SJCRH30 (cell line): Measurements from ENCODE around the gene CABP4. TPM values are rescaled to one million over a fixed set of nuclear protein-coding genes. Genes with fewer than 3 reads are reported as not detected.
A peak's percentile ranks its signal among the peaks of the same experiment; 100 is the strongest.

Experiments used
- DNase-seq, 2 experiments: peaks; one replicate each; pipeline ENCODE4 v3.0.0-alpha.2; 2015 to 2020
- H3K27ac ChIP-seq: fragments of 250-450 bp; sonication (Bioruptor Pico); 2 replicates; pipeline ENCODE4 v1.5.1; 2020; ENCODE audit warnings: mild to moderate bottlenecking, moderate library complexity
- H3K27me3 ChIP-seq: fragments of 250-450 bp; sonication (Bioruptor Pico); 2 replicates; pipeline ENCODE4 v1.5.1; 2020; ENCODE audit warnings: mild to moderate bottlenecking, moderate library complexity
- H3K36me3 ChIP-seq: fragments of 250-450 bp; sonication (Bioruptor Pico); 2 replicates; pipeline ENCODE4 v1.5.1; 2020; ENCODE audit warnings: mild to moderate bottlenecking, moderate library complexity
- H3K4me1 ChIP-seq: fragments of 250-450 bp; sonication (Bioruptor Pico); 2 replicates; pipeline ENCODE4 v1.5.1; 2020; ENCODE audit warnings: mild to moderate bottlenecking, moderate library complexity
- H3K4me3 ChIP-seq: fragments of 250-450 bp; sonication (Bioruptor Pico); 2 replicates; pipeline ENCODE4 v1.5.1; 2020; ENCODE audit warnings: mild to moderate bottlenecking, moderate library complexity
- H3K9me3 ChIP-seq: fragments of 250-450 bp; sonication (Bioruptor Pico); replicated peaks from 2 replicates; pipeline ENCODE4 v1.5.1; 2020; ENCODE audit warnings: mild to moderate bottlenecking, moderate library complexity
- total RNA-seq: library from RNA; depleted of rRNA; stranded (reverse); fragments of >200 nt; shearing (Covaris generic); gene quantifications from 2 replicates; pipeline ENCODE4 v1.2.3, GENCODE V29; 2014

CABP4 gene
- total RNA-seq, 1 experiment from 2014 or later = 1.2 TPM

DNA sequence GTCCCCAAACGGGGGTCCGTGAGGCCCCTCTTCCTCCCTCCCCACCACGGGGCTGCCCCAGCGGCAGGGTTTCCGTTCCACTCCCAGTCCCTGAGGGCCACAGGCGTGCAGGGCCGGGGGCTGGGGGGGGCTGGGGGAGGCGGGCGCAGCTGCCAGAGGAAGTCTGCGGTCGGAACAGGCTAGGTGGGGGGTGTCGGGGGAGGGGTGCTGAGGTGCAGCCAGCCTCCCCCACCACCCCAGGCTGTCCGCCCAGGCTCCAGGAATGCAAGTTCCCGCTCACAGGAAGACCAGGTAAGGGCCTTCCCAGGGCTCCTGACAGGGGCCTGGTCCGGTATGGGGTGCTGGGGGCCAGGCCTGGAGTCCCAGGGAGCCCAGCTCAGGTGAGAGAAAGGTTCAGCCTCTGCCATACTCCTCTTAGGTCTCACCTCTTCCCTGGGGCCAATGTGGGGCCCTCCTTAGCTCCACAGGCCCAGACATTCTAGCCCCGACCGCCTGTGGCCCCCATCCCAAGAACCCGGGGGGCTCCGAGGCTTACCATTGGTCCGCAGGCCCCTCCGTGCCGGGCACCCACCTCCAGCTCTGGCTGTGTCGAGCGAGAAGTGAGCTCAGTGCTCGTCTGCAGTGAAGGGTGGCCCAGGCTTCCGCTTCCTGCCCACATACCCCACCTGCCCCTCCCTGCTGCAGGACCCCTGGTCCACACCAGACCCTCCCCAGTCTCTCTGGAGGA, 17.9 kb upstream of the CABP4 start, which contains the start of gene PTPRCAP:
TSS of gene PTPRCAP (minus strand) at position 601 of the 727 bp plus-strand sequence. CDS start at position 538, 63 bp downstream.
- 0 out of 2 replicates have a peak, but pooled peaks cover 5% of the 10 kb centered on the region for H3K36me3 ChIP-seq
- H3K4me1 ChIP-seq = peaks cover 8% of the 10 kb centered on the region; the same call in 1 of the 2 replicates
- H3K27me3 ChIP-seq = no peaks in the 10 kb centered on the region
- H3K27ac ChIP-seq = no peak within 1 kb of the TSS
- DNase-seq = no peak
- no peak within 1 kb of the TSS for H3K4me3 ChIP-seq
- H3K9me3 ChIP-seq = no peaks in the 10 kb centered on the region

- Histone ChIP-seq H3K27me3 (no peaks in the 10 kb centered on the region), H3K9me3 (no peaks in the 10 kb centered on the region), H3K27ac (no peak overlapping the region), H3K4me1 (peaks cover 8% of the 10 kb centered on the region; the same call in 1 of the 2 replicates), H3K4me3 (no peak overlapping the region), H3K36me3 (0 out of 2 replicates have a peak, but pooled peaks cover 5% of the 10 kb centered on the region)
- no peak for DNase-seq
These were observed 17.4 kb upstream of the CABP4 start for GRCh38 chr11:67437809-67438157.

GRCh38 chr11:67438158-67438902, 16.8 kb upstream of the CABP4 start:
- Histone ChIP-seq H3K9me3 (no peaks in the 10 kb centered on the region), H3K27me3 (no peaks in the 10 kb centered on the region), H3K4me1 (peaks cover 8% of the 10 kb centered on the region; the same call in 1 of the 2 replicates), H3K4me3 (no peak overlapping the region), H3K36me3 (0 out of 2 replicates have a peak, but pooled peaks cover 5% of the 10 kb centered on the region), H3K27ac (no peak overlapping the region)
- no peak for DNase-seq

GRCh38 chr11:67439321-67440228, 15.6 kb upstream of the CABP4 start:
- Histone ChIP-seq H3K4me1 (peaks cover 12% of the 10 kb centered on the region), H3K9me3 (no peaks in the 10 kb centered on the region), H3K36me3 (0 out of 2 replicates have a peak, but pooled peaks cover 3% of the 10 kb centered on the region), H3K27ac (no peak overlapping the region), H3K27me3 (no peaks in the 10 kb centered on the region), H3K4me3 (no peak overlapping the region)
- DNase-seq = no peak

- Histone ChIP-seq H3K4me1 (peaks cover 14% of the 10 kb centered on the region), H3K27me3 (no peaks in the 10 kb centered on the region), H3K36me3 (no peaks in the 10 kb centered on the region), H3K9me3 (no peaks in the 10 kb centered on the region), H3K4me3 (no peak overlapping the region), H3K27ac (no peak overlapping the region)
- no peak for DNase-seq
These were observed 14.7 kb upstream of the CABP4 start for GRCh38 chr11:67440229-67441097.

- H3K4me1 ChIP-seq = peaks cover 9% of the 10 kb centered on the region
- no peak for DNase-seq
These were observed 14.0 kb upstream of the CABP4 start for GRCh38 chr11:67441098-67441563.

DNA sequence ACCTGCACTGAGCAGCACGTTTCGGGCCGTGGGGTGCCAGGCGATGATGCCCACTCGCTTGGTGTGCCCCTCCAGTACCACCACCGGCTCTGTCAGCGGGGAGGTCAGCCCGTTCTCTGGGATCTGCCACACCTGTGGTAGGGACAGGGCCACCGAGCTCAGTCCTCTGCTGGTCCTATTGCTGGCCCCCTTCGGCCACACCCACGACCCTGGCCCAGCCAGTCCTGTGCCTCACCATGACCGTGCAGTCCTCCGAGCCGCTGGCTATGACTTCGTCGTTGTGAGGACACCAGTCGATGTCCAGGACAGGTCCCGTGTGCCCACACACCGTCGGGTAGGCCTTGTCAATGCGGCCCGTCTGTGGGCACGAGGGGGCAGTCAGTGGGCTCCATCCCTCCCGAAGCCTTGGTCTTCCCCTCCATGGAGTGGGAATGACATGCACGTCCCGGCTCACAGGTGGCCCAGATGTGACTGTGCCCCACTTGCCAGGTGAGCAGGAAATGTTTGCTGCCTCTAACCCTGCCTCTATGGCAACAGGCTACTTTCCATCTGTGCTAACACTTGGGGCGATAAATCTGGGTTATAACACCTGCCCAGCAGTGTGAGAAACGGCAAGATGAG, 13.3 kb upstream of the CABP4 start:
- Histone ChIP-seq H3K27me3 (no peaks in the 10 kb centered on the region), H3K36me3 (no peaks in the 10 kb centered on the region), H3K4me1 (peaks cover 6% of the 10 kb centered on the region), H3K27ac (no peak overlapping the region), H3K4me3 (no peak overlapping the region), H3K9me3 (no peaks in the 10 kb centered on the region)
- no peak for DNase-seq

More at GRCh38 chr11:67441098-67441563, 14.0 kb upstream of the CABP4 start:
- Histone ChIP-seq H3K9me3 (no peaks in the 10 kb centered on the region), H3K36me3 (no peaks in the 10 kb centered on the region), H3K4me3 (no peak overlapping the region), H3K27me3 (no peaks in the 10 kb centered on the region), H3K27ac (no peak overlapping the region)

DNA sequence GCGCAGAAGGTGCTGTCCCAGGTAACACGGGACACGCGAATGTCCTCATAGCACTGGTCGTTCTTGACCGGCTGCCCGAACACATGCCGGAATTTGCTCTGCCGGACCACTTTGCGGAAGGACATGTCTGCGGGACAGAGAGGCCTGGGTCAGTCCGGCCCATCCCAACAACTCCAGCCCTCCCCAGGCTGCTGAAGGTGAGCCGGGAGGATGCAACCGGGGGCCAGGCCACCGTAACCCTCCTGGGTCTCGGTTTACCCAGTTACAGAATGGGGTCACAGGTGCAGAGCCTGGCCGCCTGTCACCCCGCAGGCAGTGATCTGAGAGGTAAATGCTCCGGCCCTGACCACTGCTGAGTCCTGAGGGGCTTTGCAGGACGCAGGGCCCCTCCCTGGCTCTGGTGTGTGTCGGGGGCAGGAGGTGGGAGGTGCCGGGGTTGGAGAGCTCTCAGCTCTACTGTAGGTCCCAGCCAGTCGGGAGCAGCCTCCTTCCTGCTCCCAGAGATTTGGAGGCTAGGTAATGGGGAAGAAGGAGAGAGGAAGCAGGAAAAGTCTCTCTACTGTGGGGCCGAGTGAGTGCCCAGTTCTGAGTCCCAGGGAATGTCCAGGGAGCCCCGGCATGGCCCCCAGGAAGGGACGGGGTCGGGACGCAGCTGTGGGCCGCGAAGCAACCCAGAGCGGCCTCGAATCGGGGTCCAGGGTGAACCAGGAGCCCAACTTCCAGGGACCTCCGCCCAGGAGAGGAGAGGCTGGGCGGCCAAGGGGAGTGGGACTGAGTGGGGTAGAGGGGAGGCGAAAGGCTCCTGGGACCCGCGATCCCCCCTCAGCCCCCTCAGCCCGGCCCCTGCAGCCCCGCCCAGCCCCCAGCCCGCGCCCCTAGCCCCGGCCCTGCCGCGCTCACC, 12.4 kb upstream of the CABP4 start:
- H3K4me1 ChIP-seq = peaks cover 6% of the 10 kb centered on the region; the same call in 1 of the 2 replicates
- H3K27me3 ChIP-seq = no peaks in the 10 kb centered on the region
- no peaks in the 10 kb centered on the region for H3K36me3 ChIP-seq
- H3K9me3 ChIP-seq = no peaks in the 10 kb centered on the region
- no peak for DNase-seq
- peak overlapping the region; percentile 71 for H3K4me3 ChIP-seq
- H3K27ac ChIP-seq = peak overlapping the region; percentile 33; the same call in 1 of the 2 replicates

DNA sequence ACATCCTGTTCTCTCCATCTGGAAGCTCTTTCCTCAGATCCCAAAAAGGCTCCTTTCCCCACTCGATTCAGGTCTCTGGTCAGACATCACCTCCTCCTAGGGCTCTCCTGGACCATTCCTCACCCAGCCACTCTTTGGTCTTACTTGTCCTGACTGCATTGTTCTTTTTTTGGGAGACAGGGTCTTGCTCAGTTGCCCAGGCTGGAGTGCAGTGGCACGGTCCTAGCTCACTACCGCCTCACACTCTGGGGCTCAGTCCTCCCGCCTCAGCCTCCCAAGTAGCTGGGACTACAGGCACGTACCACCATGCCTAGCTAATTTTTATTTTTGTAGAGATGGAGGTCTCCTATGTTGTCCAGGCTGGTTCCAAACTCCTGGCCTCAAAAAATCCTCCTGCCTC, 9.6 kb upstream of the CABP4 start:
- Histone ChIP-seq H3K36me3 (no peaks in the 10 kb centered on the region), H3K4me1 (peaks cover 6% of the 10 kb centered on the region; the same call in 1 of the 2 replicates), H3K9me3 (no peaks in the 10 kb centered on the region), H3K27me3 (no peaks in the 10 kb centered on the region), H3K4me3 (no peak overlapping the region), H3K27ac (no peak overlapping the region)
- no peak for DNase-seq

GRCh38 chr11:67448220-67448609, 6.9 kb upstream of the CABP4 start:
- H3K9me3 ChIP-seq = no peaks in the 10 kb centered on the region
- H3K27me3 ChIP-seq = no peaks in the 10 kb centered on the region
- no peak overlapping the region for H3K27ac ChIP-seq
- H3K36me3 ChIP-seq = no peaks in the 10 kb centered on the region
- no peak for DNase-seq
- no peak overlapping the region for H3K4me3 ChIP-seq
- peaks cover 6% of the 10 kb centered on the region; the same call in 1 of the 2 replicates for H3K4me1 ChIP-seq

GRCh38 chr11:67449116-67449844, 5.9 kb upstream of the CABP4 start:
- Histone ChIP-seq H3K27me3 (no peaks in the 10 kb centered on the region), H3K4me1 (peaks cover 4% of the 10 kb centered on the region; the same call in 1 of the 2 replicates), H3K27ac (no peak overlapping the region), H3K36me3 (no peaks in the 10 kb centered on the region), H3K9me3 (no peaks in the 10 kb centered on the region), H3K4me3 (no peak overlapping the region)
- DNase-seq = no peak
